HG03439 (cell line): ENCODE measurements around the gene DRGX.

ENCODE experiments used
- ATAC-seq: cut with Tn5 transposase; IDR thresholded peaks from one replicate; pipeline ENCODE4 v1.9.1; 2021; ENCODE audit warnings: mild to moderate bottlenecking, moderate library complexity; ENCODE audit not compliant: unreplicated experiment

Gene DRGX

GRCh38 chr10:49323171-49323895 is 72.6 kb downstream of the DRGX start:
- no peak for ATAC-seq

GRCh38 chr10:49322371-49323170 is 73.3 kb downstream of the DRGX start:
- ATAC-seq = no peak

GRCh38 chr10:49321021-49321420 is 74.9 kb downstream of the DRGX start:
- no peak for ATAC-seq

- ATAC-seq = no peak
Observed at GRCh38 chr10:49320191-49320590, 75.7 kb downstream of the DRGX start.

GRCh38 chr10:49319206-49319605 is 76.7 kb downstream of the DRGX start:
- no peak for ATAC-seq

- ATAC-seq = no peak
Observed at GRCh38 chr10:49318755-49319154, 77.1 kb downstream of the DRGX start.

GRCh38 chr10:49318028-49318427 is 77.9 kb downstream of the DRGX start:
- no peak for ATAC-seq

- ATAC-seq = no peak
Observed at GRCh38 chr10:49314806-49315205, 81.1 kb downstream of the DRGX start.
